PC-3 (cell line): ENCODE results near the gene LPAR1. TPM values are rescaled to one million over a fixed set of nuclear protein-coding genes. Genes with fewer than 3 reads are reported as not detected.

Experiments used
- ATAC-seq: fragments of 200-7000 bp; cut with Tn5 transposase; 2 replicates; pipeline ENCODE4 v1.9.1; 2020; ENCODE audit warnings: mild to moderate bottlenecking, moderate library complexity
- BruUV-seq: library from RNA; stranded (reverse); fragments of 400-500 nt; replicated peaks from 2 replicates; lab custom pipeline; 2021; lab: Mats Ljungman, UMichigan
- CTCF ChIA-PET: fragments of 300-600 bp; sonication (Branson Sonifier 250); formaldehyde crosslinking; loops from one replicate; lab custom pipeline; 2022; ENCODE audit warnings: antibody characterized with exemption; lab: Charles Lee
- POLR2A ChIA-PET: fragments of 300-600 bp; sonication (Branson Sonifier 250); formaldehyde crosslinking; loops from one replicate; lab custom pipeline; 2022; ENCODE audit warnings: antibody characterized with exemption; ENCODE audit not compliant: unreplicated experiment; lab: Charles Lee
- DNase-seq: peaks from one replicate; pipeline ENCODE4 v3.0.0-alpha.2; 2015
- H2AFZ ChIP-seq: fragments of 300-600 bp; sonication (generic); 2 replicates; pipeline ENCODE4 v1.6.0; 2016; ENCODE audit warnings: antibody characterized with exemption, low read length
- H3F3A ChIP-seq: fragments of 300-600 bp; sonication (generic); one replicate; pipeline ENCODE4 v1.6.0; 2017; ENCODE audit warnings: antibody characterized with exemption, low read length, control low read depth, mild to moderate bottlenecking; ENCODE audit not compliant: unreplicated experiment
- H3K27ac ChIP-seq: fragments of 300-600 bp; sonication (generic); 2 replicates; pipeline ENCODE4 v1.5.1; 2016; ENCODE audit warnings: mild to moderate bottlenecking, low read length
- H3K27me3 ChIP-seq: fragments of 300-600 bp; sonication (generic); 2 replicates; pipeline ENCODE4 v1.6.1; 2016; ENCODE audit warnings: low read length, mixed read lengths
- H3K36me3 ChIP-seq: fragments of 300-600 bp; sonication (generic); 2 replicates; pipeline ENCODE4 v1.6.1; 2016; ENCODE audit warnings: low read depth, mixed run types, low read length, mixed read lengths
- H3K4me1 ChIP-seq: fragments of 300-600 bp; sonication (generic); 2 replicates; pipeline ENCODE4 v1.5.1; 2016; ENCODE audit warnings: low read length; ENCODE audit not compliant: insufficient read depth
- H3K4me2 ChIP-seq: fragments of 300-600 bp; sonication (generic); 2 replicates; pipeline ENCODE4 v1.6.0; 2016; ENCODE audit warnings: low read length
- H3K4me3 ChIP-seq: fragments of 300-600 bp; sonication (generic); 2 replicates; pipeline ENCODE4 v1.5.1; 2016; ENCODE audit warnings: mild to moderate bottlenecking, low read length, mixed read lengths
- H3K79me2 ChIP-seq: fragments of 300-600 bp; sonication (generic); 2 replicates; pipeline ENCODE4 v1.6.1; 2017; ENCODE audit warnings: low read length, mixed read lengths
- H3K9ac ChIP-seq: fragments of 300-600 bp; sonication (generic); 2 replicates; pipeline ENCODE4 v1.6.0; 2016; ENCODE audit warnings: mild to moderate bottlenecking, low read length
- H3K9me2 ChIP-seq: fragments of 300-600 bp; sonication (generic); replicated peaks from 2 replicates; pipeline ENCODE4 v1.6.1; 2016; ENCODE audit warnings: mixed run types, low read length, mixed read lengths
- H3K9me3 ChIP-seq: fragments of 300-600 bp; sonication (generic); 2 replicates; pipeline ENCODE4 v1.6.1; 2016; ENCODE audit warnings: low read length, mixed read lengths
- H4K20me1 ChIP-seq: fragments of 300-600 bp; sonication (generic); 2 replicates; pipeline ENCODE4 v1.6.1; 2016; ENCODE audit warnings: low read length, mixed read lengths
- EZH2 ChIP-seq: fragments of 300-600 bp; sonication (generic); IDR thresholded peaks from one replicate; pipeline ENCODE4 v1.6.1; 2017; ENCODE audit warnings: antibody characterized with exemption, mild to moderate bottlenecking, low read length; ENCODE audit not compliant: unreplicated experiment
- EZH2phosphoT487 ChIP-seq: fragments of 300-600 bp; sonication (generic); IDR thresholded peaks from 2 replicates; pipeline ENCODE4 v1.6.1; 2018; ENCODE audit warnings: mild to moderate bottlenecking, antibody characterized with exemption, low read length, borderline replicate concordance
- intact Hi-C: fragments of 100-400 bp; cut with micrococcal nuclease; formaldehyde crosslinking; loops from 2 replicates; pipeline ENCODE4 v1.9.0; 2023
- total RNA-seq: library from RNA; depleted of rRNA; stranded (reverse); fragments of >200 nt; gene quantifications from 2 replicates; pipeline ENCODE4 v1.2.3, GENCODE V29; 2014
- TF ChIP-seq, protein P1 (sequence below): fragments of 300-600 bp; sonication (generic); conservative IDR thresholded peaks from 2 replicates; pipeline ENCODE4 v1.5.1; 2017; ENCODE audit warnings: antibody characterized with exemption, low read depth, mild to moderate bottlenecking, low read length

The LPAR1 gene
- total RNA-seq, 1 experiment from 2014 or later: 67.9 TPM

DNA sequence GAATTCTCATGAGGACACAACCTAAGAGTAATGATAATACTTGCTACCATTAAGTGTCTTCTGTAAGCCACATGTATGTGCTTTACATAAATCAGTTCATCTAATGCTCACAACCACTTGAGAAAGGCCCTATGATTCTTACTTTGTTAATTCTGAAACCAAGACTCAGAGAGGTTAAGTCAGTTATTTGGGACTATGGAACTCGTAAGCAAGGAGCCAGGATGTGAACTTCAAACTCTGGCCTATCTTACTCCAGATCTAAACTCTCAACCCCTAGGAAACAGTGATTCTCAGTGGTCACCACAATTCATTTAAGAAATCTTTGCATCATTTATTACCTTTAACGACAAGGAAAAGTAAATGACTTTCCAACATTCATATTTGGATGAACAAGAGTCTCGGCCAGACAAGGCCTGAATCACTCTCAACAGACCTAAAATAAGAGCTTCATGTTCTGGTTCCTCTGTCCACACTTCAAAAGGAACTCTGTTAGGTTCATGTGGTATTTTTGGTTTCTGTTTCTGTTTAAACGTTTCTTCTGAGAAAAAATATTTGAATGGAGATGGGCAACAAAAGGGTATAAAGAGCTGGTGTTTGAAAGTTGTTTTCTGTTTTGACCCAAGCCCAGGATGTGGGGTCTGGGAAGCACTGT lies 104.8 kb downstream of the LPAR1 start:
- Histone ChIP-seq H3K4me3 (no peak overlapping the region), H3K27ac (peak overlapping the region; percentile 12), H3K4me1 (peaks cover 31% of the 10 kb centered on the region), H3K9me2 (no peaks in the 10 kb centered on the region), H3K79me2 (peaks cover 95% of the 10 kb centered on the region), H3K4me2 (no peak overlapping the region), H2AFZ (no peak overlapping the region), H3K36me3 (peaks cover 59% of the 10 kb centered on the region), H3K9me3 (no peaks in the 10 kb centered on the region), H3K9ac (no peak overlapping the region), H4K20me1 (no peaks in the 10 kb centered on the region), H3K27me3 (no peaks in the 10 kb centered on the region), H3F3A (no peaks in the 10 kb centered on the region)
- DNase-seq (no peak), ATAC-seq (no peak)
- intact Hi-C loops: no loop called here
- CTCF ChIA-PET: no interaction called here
- no peak for TF ChIP-seq EZH2phosphoT487
- TF ChIP-seq, protein P1, sequence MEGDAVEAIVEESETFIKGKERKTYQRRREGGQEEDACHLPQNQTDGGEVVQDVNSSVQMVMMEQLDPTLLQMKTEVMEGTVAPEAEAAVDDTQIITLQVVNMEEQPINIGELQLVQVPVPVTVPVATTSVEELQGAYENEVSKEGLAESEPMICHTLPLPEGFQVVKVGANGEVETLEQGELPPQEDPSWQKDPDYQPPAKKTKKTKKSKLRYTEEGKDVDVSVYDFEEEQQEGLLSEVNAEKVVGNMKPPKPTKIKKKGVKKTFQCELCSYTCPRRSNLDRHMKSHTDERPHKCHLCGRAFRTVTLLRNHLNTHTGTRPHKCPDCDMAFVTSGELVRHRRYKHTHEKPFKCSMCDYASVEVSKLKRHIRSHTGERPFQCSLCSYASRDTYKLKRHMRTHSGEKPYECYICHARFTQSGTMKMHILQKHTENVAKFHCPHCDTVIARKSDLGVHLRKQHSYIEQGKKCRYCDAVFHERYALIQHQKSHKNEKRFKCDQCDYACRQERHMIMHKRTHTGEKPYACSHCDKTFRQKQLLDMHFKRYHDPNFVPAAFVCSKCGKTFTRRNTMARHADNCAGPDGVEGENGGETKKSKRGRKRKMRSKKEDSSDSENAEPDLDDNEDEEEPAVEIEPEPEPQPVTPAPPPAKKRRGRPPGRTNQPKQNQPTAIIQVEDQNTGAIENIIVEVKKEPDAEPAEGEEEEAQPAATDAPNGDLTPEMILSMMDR: no peak
- no peak for TF ChIP-seq EZH2
- POLR2A ChIA-PET: interaction anchor here (0.6 kb wide), 1 partner anchor 292 kb away, joined by 3 read pairs; no protein-coding TSS in a partner anchor
- BruUV-seq: no TSS peak

DNA sequence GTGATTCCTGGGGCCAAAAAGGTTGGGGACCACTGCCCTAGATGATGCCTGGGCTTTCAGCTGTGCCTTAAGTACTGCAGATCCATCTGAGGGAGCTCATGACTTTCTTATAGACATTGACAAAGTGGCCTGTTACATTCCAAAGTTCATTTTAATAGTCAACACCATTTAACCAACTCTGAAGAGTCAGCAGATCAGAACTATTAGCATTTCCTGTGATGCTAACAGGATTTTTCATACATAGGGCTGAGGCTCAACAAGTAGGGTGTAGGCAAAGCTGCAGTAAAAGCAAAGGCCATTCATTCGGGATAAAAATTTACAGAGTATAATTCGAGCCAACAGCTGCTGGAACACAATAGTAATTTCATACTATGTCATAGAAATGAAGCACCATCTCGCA lies 105.4 kb downstream of the LPAR1 start:
- CTCF ChIA-PET: no interaction called here
- TF ChIP-seq EZH2: no peak
- TF ChIP-seq, protein P1: no peak
- TF ChIP-seq EZH2phosphoT487: no peak
- Histone ChIP-seq H3K9ac (no peak overlapping the region), H3K9me3 (no peaks in the 10 kb centered on the region), H3K4me1 (peaks cover 31% of the 10 kb centered on the region), H3F3A (no peaks in the 10 kb centered on the region), H2AFZ (no peak overlapping the region), H3K27me3 (no peaks in the 10 kb centered on the region), H4K20me1 (no peaks in the 10 kb centered on the region), H3K9me2 (no peaks in the 10 kb centered on the region), H3K27ac (no peak overlapping the region; the same call in 1 of the 2 replicates), H3K36me3 (peaks cover 53% of the 10 kb centered on the region), H3K4me2 (no peak overlapping the region), H3K79me2 (peaks cover 95% of the 10 kb centered on the region), H3K4me3 (no peak overlapping the region)
- POLR2A ChIA-PET: no interaction called here
- no TSS peak for BruUV-seq
- no peak for ATAC-seq
- intact Hi-C loops: no loop called here
- DNase-seq: no peak

DNA sequence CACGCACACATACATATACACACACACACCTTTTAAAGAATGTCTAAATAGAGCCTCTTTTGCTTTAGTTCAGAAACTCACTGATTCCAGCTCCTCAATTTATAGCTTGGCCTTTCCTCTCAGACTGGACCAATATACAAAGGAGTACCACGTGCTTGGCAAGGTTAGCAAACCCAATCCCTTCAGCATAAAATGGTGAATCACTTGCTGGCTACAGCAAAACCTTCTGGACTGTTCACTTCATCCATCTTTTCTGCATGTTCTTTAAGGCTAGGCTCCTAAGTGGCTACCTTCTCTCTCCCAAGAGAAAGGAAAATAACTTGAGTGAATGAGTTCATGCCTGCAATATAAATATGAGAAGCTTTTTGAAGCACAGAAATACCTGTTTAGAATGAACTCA lies 109.7 kb downstream of the LPAR1 start:
- DNase-seq (peak; percentile 22), ATAC-seq (no peak)
- Histone ChIP-seq H3K4me1 (peaks cover 45% of the 10 kb centered on the region), H3K9ac (peak overlapping the region; percentile 79; the same call in 1 of the 2 replicates), H3K27me3 (no peaks in the 10 kb centered on the region), H3K36me3 (peaks cover 30% of the 10 kb centered on the region), H3K9me3 (no peaks in the 10 kb centered on the region), H3F3A (no peaks in the 10 kb centered on the region), H3K4me3 (no peak overlapping the region), H3K9me2 (no peaks in the 10 kb centered on the region), H2AFZ (no peak overlapping the region), H3K79me2 (peaks cover 92% of the 10 kb centered on the region), H3K4me2 (no peak overlapping the region), H4K20me1 (no peaks in the 10 kb centered on the region), H3K27ac (peak overlapping the region; percentile 97)
- no peak for TF ChIP-seq EZH2
- no peak for TF ChIP-seq EZH2phosphoT487
- TF ChIP-seq, protein P1: no peak
- intact Hi-C loops: no loop called here
- ChIA-PET POLR2A (no interaction called here), CTCF (no interaction called here)
- no TSS peak for BruUV-seq
